ENCODE data around the gene F7.

F7 gene

DNA sequence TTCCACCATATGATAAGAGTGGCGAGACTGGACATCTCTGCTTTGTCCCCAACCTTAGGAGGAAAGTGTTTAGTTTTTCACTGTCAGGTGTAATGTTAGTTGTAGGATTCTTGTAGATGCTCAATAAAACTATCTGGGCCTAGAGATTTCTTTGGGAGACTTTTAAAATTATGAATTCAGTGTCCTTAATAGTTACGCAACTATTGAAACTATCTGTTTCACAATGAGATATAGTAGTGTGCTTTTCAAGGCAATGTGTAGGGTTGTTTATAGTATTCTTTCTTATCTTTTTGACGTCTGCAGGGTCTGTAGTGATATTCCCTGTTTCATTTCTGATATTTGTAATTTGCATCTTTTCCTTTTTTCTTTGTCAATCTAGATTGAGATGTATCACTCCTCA, 33.2 kb upstream of the F7 start:
- DNase-seq (ENCODE audit: low read depth), result no peak
- H3K4me3 ChIP-seq (ENCODE audit: low read depth, low read length), result no peak overlapping the region
- in situ Hi-C loops (cut with HindIII; ENCODE audit: low sequenced_read_pairs), result loop anchor here (10.0 kb wide), 1 partner anchor 72 kb away; no protein-coding TSS in a partner anchor
- TF ChIP-seq, protein P1, sequence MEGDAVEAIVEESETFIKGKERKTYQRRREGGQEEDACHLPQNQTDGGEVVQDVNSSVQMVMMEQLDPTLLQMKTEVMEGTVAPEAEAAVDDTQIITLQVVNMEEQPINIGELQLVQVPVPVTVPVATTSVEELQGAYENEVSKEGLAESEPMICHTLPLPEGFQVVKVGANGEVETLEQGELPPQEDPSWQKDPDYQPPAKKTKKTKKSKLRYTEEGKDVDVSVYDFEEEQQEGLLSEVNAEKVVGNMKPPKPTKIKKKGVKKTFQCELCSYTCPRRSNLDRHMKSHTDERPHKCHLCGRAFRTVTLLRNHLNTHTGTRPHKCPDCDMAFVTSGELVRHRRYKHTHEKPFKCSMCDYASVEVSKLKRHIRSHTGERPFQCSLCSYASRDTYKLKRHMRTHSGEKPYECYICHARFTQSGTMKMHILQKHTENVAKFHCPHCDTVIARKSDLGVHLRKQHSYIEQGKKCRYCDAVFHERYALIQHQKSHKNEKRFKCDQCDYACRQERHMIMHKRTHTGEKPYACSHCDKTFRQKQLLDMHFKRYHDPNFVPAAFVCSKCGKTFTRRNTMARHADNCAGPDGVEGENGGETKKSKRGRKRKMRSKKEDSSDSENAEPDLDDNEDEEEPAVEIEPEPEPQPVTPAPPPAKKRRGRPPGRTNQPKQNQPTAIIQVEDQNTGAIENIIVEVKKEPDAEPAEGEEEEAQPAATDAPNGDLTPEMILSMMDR (IDR thresholded peaks at IDR 0.05; ENCODE audit: low read depth, low read length, missing control alignments), result no peak

DNA sequence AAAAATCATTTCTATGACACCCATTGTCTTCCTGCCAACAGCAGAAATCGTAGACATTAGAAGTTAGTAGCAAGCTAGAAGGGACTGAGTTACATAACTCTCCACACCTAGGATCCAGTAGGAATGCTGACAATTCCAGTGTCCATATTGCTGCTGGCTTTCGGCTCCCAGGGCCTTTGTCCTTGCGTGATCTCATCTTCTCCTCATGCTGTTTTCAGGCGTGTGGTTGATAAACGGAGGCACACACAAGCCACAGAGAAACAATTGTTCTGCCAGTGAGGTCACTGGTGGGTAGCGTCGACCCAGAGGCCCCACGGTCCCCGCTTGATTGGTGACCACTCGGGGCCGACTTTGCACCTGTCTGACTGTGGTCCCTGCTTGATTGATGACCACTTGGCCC, 31.6 kb upstream of the F7 start:
- no peak for DNase-seq (ENCODE audit: low read depth)
- in situ Hi-C loops (cut with HindIII; ENCODE audit: low sequenced_read_pairs), result loop anchor here (10.0 kb wide), 1 partner anchor 71 kb away; no protein-coding TSS in a partner anchor
- TF ChIP-seq, protein P1 (IDR thresholded peaks at IDR 0.05; ENCODE audit: low read depth, low read length, missing control alignments), result no peak
- no peak overlapping the region for H3K4me3 ChIP-seq (ENCODE audit: low read depth, low read length)

DNA sequence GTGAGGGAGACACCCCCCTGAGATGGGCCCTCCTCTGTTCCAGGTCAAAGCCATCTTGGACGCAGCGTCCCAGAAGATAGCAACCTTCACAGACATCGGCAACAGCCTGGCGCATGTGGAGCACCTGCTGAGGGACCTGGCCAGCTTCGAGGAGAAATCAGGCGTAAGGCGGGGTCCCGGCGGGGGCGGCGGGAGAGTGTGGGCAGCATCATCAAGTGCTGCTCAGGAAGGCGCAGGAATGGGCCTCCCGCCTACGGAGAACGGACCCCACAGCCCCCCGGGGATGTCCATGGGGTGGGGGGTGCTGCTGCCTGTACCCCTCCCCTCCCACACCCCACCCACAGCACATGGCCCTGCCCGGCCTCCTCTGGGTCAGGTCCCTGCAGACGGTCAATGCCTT, 31.2 kb upstream of the F7 start:
- H3K4me3 ChIP-seq (ENCODE audit: low read depth, low read length), result no peak overlapping the region
- DNase-seq (ENCODE audit: low read depth), result no peak
- in situ Hi-C loops (cut with HindIII; ENCODE audit: low sequenced_read_pairs), result loop anchor here (10.0 kb wide), 1 partner anchor 70 kb away; no protein-coding TSS in a partner anchor
- TF ChIP-seq, protein P1 (IDR thresholded peaks at IDR 0.05; ENCODE audit: low read depth, low read length, missing control alignments), result no peak

DNA sequence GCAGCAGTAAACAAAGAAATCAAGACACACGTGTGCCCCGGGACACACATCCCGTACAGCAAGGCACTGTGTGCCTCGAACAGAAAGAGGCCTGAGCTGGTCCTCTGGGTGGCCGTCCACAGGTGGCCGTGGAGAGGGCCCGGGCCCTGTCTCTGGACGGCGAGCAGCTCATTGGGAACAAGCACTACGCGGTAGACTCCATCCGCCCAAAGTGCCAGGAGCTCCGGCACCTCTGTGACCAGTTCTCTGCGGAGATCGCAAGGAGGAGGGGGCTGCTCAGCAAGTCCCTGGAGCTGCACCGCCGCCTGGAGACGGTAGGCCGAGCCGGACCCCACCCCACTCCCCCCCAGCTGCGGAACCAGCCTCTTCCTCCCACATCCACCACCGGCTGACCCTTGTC, 30.7 kb upstream of the F7 start:
- no peak for DNase-seq (ENCODE audit: low read depth)
- no peak overlapping the region for H3K4me3 ChIP-seq (ENCODE audit: low read depth, low read length)
- in situ Hi-C loops (cut with HindIII; ENCODE audit: low sequenced_read_pairs), result loop anchor here (10.0 kb wide), 1 partner anchor 70 kb away; no protein-coding TSS in a partner anchor
- TF ChIP-seq, protein P1 (IDR thresholded peaks at IDR 0.05; ENCODE audit: low read depth, low read length, missing control alignments), result no peak

DNA sequence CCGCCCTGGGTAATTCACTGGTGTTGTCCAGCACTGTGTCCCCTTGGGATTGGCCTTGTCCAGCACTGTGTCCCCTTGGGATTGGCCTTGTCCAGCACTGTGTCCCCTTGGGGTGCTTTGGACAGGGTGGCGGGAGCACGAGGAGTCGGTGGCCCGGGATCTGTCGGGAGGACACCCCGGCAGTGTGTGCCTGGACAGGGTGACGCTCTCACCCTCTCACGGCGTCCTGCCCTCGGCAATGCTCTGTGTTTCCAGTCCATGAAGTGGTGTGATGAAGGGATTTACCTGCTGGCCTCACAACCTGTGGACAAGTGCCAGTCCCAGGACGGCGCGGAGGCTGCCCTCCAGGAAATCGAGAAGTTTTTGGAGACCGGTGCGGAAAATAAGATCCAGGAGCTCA, 29.9 kb upstream of the F7 start:
- TF ChIP-seq, protein P1 (IDR thresholded peaks at IDR 0.05; ENCODE audit: low read depth, low read length, missing control alignments), result no peak
- no peak for DNase-seq (ENCODE audit: low read depth)
- H3K4me3 ChIP-seq (ENCODE audit: low read depth, low read length), result no peak overlapping the region
- in situ Hi-C loops (cut with HindIII; ENCODE audit: low sequenced_read_pairs), result loop anchor here (10.0 kb wide), 1 partner anchor 69 kb away; no protein-coding TSS in a partner anchor

DNA sequence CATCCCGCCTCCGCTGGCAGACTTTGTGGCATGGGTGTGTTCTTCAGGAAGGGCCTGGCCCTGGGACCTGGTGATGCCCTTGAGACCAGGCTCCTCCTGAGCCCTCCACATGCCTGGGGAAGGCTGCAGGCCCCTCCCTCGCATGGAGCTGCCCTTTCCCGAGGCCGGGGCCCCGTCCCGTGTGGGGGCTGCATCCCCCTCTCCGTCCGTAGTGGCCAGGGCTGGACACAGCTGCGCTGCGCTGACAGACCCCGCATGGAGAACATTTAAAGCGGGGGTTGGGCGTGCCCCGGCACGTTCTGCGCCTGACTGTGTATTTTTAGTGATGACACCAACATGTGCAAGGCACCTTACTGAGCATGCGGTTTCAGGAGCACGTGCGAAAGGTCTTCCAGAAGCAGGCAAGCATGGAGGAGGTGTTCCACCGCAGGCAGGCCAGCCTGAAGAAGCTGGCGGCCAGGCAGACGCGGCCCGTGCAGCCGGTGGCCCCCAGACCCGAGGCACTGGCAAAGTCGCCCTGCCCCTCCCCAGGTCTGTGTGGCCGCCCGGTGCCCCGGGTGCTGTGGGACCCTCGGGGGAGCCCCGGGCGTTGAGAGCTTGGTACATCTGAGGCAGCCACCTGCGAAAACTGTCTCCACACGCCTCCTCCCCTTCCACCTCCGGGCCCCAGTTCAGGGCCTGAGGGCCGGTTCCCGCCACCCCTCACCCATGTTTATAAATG, 28.8 kb upstream of the F7 start:
- H3K4me3 ChIP-seq (ENCODE audit: low read depth, low read length), result no peak overlapping the region
- DNase-seq (ENCODE audit: low read depth), result no peak
- TF ChIP-seq, protein P1 (IDR thresholded peaks at IDR 0.05; ENCODE audit: low read depth, low read length, missing control alignments), result no peak
- in situ Hi-C loops (cut with HindIII; ENCODE audit: low sequenced_read_pairs), result loop anchor here (10.0 kb wide), 1 partner anchor 68 kb away; no protein-coding TSS in a partner anchor

Measured in astrocyte of the cerebellum (primary cell).